TTC549 (cell line): ENCODE data around the gene ZC3H7B.
A peak's percentile ranks its signal among the peaks of the same experiment; 100 is the strongest.

Experiments
- FAIRE-seq: peaks from 2 replicates; lab custom pipeline; 2012; peaks lifted over from hg19 to GRCh38; lab: Jason Lieb, UNC

ZC3H7B gene

GRCh38 chr22:41356430-41357028 is 55.2 kb downstream of the ZC3H7B start:
- no peak for FAIRE-seq

DNA sequence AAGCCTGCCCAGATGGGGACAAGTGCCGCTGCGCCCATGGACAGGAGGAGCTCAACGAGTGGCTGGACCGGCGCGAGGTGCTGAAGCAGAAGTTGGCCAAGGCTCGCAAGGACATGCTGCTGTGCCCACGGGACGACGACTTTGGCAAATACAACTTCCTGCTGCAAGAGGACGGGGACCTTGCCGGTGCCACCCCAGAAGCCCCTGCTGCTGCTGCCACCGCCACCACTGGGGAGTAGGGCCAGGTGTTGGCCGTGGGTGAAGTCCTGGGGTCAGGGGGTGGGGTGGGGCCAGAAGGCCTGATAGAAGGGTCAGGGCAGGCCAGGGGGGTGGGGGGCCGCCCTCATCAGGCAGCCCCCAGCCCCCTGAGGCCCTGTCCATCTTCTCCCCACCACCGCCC is 55.9 kb downstream of the ZC3H7B start:
- FAIRE-seq = no peak

DNA sequence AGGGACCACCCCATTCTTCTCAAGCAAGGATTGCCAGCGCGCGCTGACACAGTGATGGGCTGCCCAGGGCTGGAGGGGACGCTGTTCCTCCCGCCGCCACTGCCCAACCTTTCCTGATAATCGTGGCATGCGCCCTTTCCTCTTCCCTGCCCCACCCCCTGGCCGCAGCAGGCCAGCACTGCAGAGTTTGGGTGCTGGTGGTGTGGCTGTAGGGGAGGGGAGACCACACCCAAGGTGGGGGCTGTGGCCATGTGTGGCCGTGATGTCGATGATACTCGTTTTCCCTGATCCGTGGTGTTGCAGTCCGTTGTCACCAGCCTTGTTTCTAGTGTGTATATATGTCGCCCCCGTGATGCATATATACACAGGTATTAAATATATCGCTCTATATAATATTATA is 57.6 kb downstream of the ZC3H7B start:
- FAIRE-seq = no peak

DNA sequence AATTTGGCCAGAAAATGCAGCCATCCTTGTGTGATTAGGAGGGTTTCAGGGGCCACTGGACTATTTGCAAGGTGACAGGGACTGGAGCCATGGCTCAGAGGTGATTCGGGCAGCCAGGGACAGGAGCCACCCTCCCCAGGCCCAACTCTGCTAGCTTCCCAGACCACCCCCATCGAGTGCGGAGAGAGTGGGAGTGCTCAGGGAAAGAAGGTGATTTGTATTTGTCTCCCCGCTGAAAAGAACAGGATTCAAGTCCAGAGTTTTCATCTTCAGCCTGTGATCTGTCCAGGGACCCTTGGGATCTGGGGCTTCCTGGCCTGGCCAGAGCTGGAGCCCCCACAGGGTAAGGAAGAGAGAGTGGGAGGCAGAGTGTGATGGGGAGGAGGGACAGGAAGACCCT is 58.1 kb downstream of the ZC3H7B start:
- no peak for FAIRE-seq

GRCh38 chr22:41360126-41360525 is 58.8 kb downstream of the ZC3H7B start:
- no peak for FAIRE-seq

DNA sequence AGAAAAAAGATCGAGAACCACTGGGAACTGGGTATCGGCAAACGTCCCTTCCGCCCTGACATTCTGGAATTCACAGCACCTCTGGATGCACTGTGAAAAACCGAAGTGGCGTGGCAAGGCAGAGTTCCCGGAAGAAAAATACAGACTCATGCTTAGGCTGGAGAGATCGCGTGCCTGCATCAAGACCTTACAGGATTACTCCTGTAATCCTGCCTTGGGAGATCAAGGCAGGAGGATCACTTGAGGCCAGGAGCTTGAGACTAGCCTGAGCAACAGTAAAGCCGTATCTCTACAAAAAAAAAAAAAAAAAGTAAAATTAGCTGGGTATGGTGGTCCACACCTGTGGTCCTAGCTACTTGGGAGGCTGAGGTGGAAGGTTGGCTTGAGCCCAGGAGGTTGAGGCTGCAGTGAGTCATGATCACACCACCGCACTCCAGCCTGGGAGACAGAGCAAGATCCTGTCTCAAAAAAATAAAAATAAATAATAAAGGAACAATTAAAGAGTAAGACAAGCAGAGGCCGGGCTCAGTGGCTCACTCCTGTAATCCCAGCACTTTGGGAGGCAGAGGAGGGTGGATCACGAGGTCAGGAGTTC is 60.5 kb downstream of the ZC3H7B start:
- no peak for FAIRE-seq

GRCh38 chr22:41362615-41363014 is 61.3 kb downstream of the ZC3H7B start:
- FAIRE-seq = no peak

GRCh38 chr22:41364233-41364632 is 62.9 kb downstream of the ZC3H7B start:
- no peak for FAIRE-seq

DNA sequence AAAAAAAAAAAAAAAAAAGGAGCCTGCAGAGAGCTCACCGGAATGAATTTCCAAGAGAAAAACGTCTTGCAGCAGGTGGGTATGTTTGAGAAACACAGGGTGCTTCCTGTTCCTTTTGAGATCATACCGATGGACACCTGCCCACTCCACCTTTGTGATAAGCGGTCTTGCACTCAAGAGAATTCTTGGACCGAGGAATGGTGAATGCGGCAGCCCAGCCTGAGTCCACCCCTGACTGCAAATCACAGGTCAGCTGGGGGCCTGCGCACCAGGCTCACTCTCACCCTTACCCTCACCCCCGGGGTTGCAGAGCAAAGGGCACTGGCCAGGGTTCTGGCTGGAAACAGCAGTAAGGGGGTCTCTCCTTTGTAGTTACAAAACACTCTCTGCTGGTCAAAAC is 63.6 kb downstream of the ZC3H7B start:
- FAIRE-seq = no peak

GRCh38 chr22:41365425-41365824 is 64.1 kb downstream of the ZC3H7B start:
- FAIRE-seq = no peak

GRCh38 chr22:41366323-41367029 is 65.2 kb downstream of the ZC3H7B start:
- no peak for FAIRE-seq

DNA sequence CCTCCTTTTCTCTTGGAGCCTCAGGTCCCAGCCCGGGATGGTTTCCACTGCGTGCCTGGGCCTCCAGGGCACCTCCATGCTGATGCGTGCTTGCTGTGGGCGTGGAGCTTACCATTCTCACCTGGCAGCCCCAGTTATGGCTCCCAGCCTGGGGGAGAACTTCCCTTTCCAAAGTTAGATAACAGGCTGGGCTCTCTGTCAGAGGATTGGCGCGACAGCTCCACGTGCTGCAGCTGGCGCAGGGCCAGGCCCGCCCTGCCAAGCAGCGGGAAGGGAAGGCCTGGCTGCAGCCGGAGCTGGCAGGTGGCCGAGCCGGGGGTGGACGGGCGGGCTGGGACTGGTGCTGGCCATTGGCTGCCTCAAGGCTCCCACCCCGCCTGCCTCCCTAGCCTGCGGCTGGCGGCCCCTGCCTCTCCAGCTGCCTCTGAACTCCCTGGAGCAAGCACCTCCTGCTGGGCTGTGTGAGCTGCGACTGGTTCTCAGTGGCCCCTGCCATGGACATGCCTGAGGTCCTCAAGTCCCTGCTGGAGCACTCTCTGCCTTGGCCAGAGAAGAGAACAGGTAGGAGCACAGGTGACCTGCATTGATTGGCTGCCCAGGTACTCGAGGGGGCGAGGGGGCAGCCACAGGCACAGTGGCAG is 65.8 kb downstream of the ZC3H7B start:
- FAIRE-seq = no peak

DNA sequence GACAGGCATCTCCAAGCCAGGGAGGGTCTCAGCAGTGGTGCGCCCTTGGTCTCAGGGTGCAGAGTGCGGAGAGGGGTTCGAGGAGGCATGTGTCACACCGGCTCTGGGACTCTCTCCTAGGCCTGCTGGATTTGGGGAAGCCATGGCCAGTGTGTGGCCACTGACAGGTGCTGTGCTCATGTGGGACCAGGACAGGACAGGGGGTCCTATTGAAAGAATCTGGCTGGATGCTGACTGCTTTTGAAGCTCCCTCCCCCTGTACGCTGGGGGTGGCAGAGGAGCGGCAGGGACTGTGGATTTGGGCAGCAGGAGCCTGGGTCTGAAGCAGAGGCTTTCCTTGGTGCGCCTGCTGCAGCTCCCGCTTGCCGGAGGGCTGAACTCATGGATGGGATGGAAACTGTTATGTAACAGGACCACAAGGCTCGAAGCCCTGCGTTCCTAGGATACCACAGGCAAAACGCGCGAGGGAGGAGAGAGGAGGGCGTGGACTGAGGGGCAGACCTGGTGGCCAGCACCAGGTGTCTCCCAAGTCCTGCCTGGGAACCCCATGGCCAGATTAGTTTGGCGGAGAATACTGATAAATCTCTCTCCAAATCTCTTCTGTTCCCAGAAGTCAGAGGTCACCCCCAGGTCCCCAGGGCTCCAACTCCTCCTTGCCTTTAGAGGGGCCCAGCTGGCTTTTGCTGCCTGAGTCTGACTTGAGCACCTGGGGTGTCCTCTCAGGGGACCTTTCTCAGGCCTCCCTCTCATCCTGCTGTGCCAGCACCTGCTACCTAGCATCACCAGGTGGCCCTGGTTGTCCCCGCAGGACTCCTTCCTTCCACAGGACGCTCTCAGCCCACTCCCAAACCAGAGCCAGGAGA is 66.6 kb downstream of the ZC3H7B start:
- FAIRE-seq = no peak

GRCh38 chr22:41368543-41369423 is 67.5 kb downstream of the ZC3H7B start:
- no peak for FAIRE-seq

DNA sequence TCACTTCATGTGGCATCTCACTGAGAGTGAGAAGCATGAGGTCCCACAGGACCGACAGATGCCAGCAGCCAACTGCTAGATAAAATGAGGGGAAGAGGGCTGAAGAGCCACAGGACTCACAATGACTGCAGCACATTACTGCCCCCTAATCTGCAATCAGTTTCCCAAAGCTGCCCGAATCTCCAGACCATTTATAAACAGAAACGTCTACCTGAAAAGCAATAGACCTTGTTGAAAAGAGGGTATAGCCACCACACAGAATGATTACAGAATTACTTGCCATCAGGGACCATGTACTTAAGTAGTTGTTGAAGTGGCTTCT is 68.1 kb downstream of the ZC3H7B start:
- FAIRE-seq = no peak

DNA sequence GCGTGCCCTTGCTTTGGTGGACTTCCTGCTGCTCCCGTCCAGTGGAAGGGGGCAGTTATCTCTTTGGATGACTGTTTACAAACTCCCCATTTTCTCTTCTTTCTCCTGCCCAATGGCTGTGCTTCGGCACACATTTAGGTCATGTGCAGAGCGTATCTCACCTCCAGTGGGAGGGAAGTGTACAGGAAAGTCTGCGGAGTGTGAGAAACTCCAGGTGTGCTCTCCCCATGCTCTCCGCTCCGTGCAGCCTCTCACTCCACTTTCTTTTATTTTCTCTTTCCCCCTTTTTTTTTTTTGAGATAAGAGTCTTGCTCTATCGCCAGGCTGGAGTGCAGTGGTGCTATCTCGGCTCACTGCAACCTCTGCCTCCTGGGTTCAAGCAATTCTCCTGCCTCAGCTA is 68.5 kb downstream of the ZC3H7B start:
- no peak for FAIRE-seq

DNA sequence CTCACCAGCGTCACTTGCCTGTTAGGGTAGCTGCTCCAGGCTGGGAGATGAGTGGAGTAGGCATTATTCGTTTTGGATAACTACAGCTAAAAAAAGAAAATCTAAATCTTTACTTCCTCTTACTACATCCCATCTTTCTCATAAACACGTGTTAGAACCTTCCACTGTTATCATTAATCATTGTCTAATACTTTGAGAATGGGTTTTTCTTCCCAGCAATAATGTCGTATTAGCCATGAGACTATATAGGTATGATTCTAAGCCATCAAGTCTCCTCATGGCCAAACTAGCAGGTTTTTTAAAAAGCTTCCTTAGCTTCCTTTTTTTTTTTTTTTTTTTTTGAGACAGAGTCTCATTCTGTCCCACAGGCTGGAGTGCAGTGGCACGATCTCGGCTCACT is 76.5 kb downstream of the ZC3H7B start:
- FAIRE-seq = no peak

DNA sequence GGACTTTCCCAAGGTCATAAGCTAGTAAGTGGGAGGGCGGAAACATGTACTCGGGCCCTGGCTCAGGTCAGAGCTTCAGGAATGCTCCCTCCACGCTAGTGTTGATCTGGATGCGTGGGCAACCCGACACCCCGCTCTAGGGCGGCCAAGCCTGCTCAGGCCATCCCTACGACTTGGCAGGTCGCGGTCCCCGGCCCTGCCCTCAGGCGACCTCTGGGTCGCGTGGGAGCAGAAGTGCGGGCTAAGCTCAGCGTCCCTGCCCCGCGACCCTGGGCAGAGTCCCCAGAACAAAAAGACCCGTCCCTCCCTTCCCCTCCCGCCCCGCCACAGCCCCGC is 79.6 kb downstream of the ZC3H7B start:
- no peak for FAIRE-seq

DNA sequence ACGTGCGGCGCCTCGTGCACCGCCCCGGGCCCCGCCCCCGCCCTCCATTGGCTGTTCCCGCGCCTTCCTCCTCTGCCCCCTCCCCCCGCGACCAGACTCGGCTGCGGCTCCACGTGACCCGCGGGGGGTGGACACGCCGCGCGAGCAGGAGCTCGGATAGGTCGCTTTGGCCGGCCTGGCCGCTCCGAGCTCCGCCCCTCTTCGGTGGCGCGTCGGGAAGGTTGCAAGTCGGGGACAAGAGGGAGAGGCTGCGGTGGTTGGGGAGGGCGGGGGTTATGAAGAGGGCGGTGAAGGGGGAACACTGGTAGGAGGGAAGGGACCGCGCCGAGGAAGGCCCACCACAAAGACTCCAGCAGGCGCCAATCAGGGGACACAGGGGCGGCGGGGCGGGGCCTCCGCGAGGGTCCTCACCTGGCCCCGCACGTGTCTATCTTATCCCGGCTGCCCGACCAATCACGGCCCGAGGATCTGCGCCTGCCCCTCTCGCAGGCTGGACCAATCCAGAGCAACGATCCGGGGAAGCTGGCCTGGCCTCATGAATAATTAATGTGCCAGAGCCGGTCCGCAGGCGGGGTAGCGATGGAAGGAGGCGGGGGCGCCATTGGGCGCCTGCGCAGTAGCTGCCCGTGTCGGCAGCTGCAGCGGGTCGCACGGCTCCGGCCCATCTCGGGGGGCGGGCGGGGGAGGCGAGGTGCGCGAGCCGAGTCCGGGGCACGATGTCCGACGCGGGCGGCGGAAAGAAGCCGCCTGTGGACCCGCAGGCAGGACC is 80.2 kb downstream of the ZC3H7B start, which contains the start of gene TEF:
TEF (plus strand) TSS at position 614 of the 769 bp plus-strand sequence; CDS start at position 717, 103 bp downstream.
- peak; percentile 91 for FAIRE-seq

DNA sequence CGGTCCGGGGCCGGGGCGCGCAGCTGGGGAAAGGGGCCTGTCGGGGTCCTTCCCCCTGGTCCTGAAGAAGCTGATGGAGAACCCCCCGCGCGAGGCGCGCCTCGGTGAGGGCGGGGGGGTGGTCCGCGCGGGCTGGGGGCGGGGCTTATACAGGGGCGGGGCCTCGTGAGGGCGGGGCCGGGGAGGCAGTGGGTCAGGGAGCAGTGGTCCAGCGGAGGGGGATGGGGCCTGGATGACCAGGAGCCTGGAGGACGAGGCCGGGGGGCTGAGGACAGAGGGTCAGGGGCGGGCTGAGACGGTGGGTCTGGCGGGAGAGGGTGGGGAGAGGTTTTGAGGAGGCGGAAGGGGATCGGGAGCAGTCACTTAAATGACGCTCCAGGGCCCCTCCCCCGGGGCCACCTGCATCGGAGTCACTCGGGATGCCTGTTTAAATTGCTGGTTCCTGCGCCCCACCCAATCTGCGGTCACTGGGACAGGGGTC is 80.8 kb downstream of the ZC3H7B start:
- no peak for FAIRE-seq

- no peak for FAIRE-seq
Measured at GRCh38 chr22:41382610-41383009, 81.3 kb downstream of the ZC3H7B start.
